ENCODE data around the gene RGL1.

The RGL1 gene

DNA sequence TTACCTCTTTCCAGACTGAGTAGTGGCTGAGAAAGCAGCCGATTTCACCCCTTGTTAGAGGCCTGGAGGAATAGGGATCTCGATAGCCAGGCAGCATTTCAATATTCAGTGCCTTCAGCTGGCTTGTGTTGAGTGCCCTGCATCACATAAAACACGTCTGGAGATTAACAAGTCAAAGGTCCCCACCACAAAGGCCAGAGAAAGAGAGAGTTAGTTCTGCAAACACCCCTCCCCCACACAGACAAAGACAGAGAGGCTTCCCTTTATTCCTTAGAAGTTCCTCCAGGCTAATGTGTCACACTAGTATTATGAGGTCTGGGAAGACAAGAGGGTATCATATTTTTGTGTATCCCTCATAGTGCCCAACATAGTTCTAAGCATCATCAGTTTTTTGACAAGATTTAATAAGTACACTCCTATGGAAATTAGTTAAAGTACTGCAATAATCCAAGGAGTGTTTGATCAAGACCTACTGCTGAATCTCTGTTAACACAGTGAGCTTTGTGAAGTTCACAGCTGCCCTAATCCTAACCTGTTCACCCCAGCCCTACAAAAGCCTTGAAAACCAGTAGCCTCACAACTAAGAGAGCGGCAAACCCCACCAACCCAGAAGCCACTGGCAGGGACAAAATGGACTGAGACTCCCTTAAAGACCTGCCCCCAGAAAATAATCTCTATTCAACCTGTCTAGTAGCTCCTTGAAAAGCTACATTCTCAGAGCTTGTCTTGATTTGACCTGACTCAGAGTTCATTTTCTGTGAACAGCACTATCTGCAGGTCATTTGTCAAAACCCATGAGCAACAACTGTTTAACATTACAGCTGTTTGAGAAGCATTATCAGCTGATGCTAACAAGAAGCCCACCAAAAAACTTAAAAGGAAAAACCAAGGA, 140.8 kb downstream of the RGL1 start:
- H3K4me3 ChIP-seq (ENCODE audit: low read depth, low read length): no peak overlapping the region

DNA sequence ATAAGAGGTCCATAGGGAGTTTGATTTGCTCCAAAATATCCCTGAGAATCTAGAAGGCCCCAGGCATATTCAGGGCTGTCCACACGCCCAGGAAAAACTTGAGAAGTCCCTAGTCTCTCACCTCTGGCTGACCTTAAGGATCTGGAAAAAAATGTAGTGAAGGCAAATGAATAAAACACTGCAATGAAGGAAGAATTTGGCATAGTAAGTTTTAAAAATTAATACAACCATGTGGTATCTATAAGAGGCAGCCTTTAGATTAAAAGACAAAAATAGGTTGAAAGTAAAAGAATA, 141.3 kb downstream of the RGL1 start:
- no peak overlapping the region for H3K4me3 ChIP-seq (ENCODE audit: low read depth, low read length)

DNA sequence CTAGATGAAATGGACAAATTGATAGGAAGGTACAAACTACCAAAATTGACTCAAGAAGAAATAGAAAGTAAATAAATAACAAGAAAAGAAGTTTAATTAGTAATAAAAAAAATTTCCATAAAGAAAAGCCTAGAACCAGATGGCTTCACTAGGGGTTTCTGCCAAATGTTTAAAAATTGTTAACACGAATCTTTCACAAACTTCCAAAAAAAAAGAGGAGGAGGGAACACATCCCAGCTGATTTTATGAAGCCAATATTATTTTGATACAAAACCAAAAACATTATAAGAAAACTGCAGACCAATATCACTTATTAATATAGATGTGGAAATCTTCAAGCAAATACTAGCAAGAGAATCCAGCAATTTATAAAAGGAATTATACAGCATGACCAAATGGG, 143.1 kb downstream of the RGL1 start:
- H3K4me3 ChIP-seq (ENCODE audit: low read depth, low read length): no peak overlapping the region

DNA sequence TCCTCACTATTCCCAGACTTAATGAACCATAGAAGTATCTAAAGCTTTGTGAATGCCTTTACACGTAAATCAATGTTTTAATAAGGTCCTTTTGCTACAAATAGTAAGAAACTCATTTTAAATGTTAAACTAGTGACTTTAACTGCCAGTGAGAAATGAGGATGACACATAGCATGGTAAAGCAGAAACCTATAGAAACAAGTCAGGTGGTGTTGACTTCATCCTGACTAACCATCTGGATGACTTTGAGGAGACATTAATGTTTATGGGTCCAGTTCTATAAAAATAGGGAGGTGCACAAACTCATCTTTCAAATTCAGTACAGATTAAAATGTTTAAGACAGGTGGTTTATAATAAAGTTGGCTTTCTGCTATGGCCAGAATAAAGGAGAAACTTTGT, 147.2 kb downstream of the RGL1 start:
- H3K4me3 ChIP-seq (ENCODE audit: low read depth, low read length): no peak overlapping the region

DNA sequence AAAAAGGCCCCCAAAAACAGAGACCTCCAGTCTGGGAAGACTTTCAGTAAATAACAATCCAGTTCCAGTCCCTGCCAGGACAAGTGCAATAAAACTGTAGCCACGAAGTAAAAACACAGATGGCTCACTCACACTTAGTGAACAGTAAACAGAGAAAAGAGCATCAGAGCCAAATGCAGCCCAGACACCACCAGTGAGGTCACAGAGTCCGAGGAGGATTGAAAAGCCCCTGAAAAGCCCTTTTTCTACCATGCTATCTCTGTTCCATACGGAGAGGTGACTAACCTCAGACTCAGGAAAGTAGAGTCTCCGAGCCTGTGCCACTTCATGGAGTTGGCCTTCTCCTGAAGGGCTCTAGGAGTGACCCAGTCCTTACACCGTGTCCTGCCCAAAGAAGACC, 148.1 kb downstream of the RGL1 start:
- no peak overlapping the region for H3K4me3 ChIP-seq (ENCODE audit: low read depth, low read length)

DNA sequence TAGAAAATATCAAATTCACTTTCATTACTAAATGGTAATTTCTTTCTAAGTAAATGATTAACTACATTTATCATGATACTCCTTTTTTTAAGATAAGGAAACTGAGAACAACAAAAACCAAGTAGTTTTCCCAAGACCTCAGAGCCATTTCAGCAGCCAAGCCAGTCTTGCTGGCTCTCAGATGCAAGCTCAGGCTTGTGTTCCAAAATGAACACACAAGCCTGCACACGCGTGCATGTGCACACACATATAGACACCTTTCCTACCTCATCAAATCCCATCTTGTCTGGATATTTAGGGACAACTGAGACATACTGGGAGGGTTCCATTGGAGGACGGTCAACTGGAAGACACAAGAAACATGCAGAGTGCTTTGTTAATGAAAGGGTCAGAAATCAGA, 149.6 kb downstream of the RGL1 start:
- H3K4me3 ChIP-seq (ENCODE audit: low read depth, low read length): no peak overlapping the region

DNA sequence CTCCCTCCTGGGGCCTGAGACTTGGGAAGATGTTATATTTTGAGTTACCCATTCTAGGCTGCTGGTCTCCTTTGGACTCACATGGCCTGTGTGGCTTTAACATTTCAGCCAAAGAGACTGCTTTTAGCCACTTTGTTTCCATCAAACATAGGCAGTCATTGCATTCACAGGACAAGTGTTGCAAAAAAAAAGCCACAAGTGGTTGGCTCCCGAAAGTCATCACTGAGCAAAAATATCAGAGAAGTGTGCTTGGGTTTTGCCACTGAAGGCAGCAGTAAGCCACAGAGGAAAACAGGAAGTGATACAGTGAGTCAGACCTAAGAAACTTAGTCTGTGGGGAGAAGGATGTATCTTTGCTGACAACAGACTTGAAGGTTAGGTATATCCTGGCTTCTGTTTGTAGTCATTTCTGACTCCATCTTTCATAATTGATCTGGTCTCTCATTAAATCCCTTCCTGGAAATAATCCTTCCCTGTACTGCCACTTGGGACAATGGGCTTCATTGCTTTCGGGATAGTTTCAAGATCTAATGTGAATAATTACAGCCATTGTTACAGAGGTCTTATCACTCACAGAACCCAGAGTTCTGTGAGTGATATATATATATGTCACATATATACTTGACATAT, 151.8 kb downstream of the RGL1 start:
- no peak overlapping the region for H3K4me3 ChIP-seq (ENCODE audit: low read depth, low read length)

DNA sequence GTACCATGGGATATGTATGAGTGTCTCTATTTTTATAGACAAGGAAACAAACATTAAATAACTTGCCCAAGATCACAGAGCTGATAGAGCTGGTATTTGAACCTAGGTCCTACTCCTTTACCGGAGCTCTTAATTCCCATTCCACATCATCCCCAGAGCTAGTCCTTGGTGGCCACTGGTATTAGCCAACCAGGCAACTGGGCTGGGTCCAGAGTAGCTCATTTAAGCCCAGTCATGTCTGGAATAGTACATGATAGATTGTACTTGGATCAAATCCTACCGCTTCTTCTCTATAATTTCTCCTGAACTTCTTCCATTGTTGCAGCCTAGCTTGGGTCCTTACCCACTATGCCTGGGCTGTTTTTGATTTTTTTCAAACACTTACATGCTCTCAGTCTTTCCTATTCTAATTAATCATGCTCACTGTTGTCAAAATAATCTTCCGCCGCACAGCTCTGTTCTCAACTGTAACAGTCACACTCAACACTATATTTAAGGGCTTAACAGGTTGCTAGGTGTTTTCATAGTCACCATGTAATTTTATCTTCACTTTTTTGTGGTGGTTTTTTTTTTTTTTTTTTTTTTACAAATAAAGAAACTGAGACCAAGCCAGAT, 152.4 kb downstream of the RGL1 start:
- no peak overlapping the region for H3K4me3 ChIP-seq (ENCODE audit: low read depth, low read length)

DNA sequence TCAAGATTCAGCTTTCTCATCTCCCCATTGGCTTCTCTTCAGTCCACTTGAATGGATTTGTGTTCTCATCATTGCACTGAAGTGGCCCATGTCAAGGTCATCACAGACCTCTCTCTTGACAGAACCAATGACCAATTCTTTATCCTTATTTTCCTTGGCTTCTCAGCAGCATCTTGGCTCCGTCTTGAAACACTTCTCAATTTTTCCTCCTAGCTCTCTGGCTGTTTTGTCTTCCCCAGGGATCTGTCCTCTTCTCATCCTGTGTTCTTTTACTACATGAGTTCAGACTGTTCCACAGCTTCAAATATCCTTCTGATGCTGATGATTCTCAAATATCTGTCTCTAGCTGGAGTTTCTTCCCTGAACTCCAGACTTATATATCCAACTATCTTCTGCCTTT, 154.0 kb downstream of the RGL1 start:
- no peak overlapping the region for H3K4me3 ChIP-seq (ENCODE audit: low read depth, low read length)

DNA sequence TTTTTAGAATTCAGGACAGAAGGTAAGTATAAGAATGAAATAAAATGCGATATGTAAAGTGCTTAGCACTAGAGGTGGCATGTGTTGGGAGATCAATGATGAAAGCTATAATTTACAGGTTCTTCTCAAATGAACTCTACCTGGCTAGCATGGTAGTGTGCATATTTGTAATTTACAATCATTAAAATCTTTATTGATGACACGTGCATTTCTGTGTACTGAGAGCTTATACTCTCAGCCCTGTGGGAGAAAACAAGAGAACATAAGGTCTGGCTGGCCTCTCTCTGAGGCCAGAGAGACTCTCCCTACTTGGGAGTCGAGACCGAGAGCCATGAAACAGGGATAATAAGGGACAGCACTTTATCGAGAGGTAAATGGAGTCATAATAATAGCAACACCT, 156.2 kb downstream of the RGL1 start:
- no peak overlapping the region for H3K4me3 ChIP-seq (ENCODE audit: low read depth, low read length)

DNA sequence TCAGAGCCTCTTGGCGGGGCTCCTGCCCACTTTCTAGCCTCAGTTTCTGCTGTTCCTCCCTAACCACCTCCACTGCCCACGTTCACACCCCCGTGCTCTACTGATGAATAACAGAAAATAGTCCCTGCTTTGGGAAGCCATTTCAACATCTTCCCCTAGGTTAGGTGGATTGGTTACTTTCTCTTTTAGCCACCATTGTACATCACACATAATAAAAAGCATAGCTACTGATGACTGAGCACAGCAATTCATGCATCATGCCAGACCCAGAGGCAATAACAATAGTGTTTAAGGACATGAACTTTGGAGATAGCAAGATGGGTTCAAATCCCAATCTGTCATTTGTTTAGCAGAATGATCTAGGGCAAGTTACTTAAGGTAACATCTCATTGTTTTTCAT, 158.0 kb downstream of the RGL1 start:
- H3K4me3 ChIP-seq (ENCODE audit: low read depth, low read length): no peak overlapping the region

DNA sequence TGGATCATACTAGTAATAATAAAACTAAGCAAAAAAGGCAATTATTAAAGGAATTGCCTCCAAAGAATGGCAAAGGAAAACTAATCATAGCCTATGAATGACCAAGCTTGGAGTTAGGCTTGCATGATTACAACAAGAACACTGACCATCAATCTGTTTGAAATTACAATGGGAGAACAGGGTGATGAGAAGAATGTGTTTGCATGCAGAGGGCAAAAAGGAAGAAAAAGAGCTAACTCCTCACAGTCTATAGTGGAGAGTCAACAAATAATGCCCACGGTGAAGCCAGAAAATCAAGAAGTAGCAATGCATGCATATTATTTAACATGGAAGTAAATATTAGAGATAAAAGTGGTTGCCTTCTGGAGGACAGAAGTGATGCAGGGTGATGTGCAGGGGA, 160.8 kb downstream of the RGL1 start:
- no peak overlapping the region for H3K4me3 ChIP-seq (ENCODE audit: low read depth, low read length)

DNA sequence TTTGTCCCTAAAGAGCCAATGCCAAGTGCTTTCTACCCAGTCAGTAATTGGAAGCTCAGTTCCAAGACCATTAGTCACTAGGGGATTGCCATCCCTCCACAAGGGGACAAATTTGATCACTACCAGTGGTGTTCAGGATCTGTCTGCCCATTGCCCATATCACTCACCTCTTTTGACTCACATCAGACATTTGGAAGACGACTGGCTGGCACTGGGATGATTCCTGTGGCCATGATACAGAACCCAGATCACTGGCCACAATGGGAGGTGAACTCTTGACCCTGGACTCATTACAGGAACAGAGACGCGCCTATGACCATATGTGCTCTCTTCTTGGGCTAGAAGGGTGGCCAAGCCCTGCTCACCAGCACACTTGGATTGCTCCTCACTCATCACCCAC, 161.6 kb downstream of the RGL1 start:
- H3K4me3 ChIP-seq (ENCODE audit: low read depth, low read length): no peak overlapping the region

DNA sequence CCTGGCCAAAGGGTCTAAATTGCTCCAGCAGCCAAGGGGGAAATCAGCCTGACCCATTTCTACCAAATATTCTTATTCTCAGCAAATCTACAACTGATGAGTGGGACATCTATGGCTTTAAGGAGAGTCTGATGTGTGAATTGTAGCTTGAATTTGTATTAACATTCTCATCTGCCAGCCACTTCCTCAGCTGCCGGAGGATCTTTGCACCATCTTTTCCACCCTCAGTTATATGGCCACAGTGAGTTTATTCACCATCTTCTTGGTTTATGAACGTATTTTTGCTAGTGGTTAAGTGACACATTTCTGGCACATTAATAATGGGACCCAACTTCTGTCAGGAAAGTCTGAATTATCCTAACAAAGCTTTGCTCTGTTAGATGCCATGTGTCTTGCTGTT, 163.0 kb downstream of the RGL1 start:
- H3K4me3 ChIP-seq (ENCODE audit: low read depth, low read length): no peak overlapping the region

DNA sequence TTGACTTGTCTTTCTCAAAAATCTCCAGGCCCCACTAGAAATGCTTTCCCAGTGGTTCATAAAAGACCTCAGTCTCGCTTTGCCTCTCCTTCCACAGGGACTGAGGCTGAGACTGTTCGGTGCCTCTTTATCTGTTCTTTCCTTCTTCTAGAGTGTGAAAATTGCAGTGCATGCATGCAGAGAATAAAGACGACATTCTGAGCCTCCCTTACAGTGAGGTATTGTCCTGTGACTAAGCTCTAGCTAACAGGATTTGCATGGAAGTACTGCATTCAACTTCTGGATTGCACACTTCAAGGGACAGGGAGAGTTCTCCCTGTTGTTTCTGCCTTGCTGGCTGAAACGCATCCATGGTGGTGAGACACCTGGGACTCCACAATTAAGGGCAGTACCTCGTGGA, 163.5 kb downstream of the RGL1 start:
- H3K4me3 ChIP-seq (ENCODE audit: low read depth, low read length): no peak overlapping the region

DNA sequence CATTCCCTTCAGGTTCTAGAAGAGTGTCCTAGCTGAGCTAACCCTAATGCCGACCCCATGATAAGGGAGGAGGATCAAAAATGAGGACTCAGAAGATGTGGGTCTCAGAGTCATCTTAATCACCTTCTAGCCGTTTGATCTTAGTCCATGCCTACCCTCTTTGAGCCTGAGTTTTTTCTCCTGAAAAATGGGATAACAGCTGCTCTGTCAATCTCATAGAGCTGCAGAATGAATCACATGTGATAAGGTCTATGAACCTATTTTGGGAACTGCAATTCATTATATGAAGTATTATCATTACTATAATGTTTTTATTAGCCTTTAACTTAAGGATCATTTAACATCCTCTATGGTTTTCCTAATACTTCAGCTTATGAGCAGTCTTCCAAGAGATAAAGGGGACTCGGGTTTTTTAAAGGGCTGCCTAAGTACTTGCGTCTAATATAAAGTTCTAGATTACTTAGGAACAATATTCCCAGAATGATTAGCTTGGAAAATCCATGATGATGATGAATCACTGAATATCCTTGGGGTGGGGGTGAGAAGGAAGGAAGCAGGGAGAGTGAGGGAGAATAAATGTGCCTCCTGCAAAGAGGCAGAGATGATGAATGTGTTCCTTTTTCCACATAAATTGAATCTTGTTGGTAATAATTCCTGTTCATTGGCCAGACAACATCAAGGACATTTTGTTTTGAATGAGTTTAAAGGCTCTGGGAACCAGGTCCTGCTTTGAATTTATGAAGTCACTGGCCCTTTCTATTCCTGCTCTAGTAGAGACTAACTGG, 165.8 kb downstream of the RGL1 start:
- no peak overlapping the region for H3K4me3 ChIP-seq (ENCODE audit: low read depth, low read length)

DNA sequence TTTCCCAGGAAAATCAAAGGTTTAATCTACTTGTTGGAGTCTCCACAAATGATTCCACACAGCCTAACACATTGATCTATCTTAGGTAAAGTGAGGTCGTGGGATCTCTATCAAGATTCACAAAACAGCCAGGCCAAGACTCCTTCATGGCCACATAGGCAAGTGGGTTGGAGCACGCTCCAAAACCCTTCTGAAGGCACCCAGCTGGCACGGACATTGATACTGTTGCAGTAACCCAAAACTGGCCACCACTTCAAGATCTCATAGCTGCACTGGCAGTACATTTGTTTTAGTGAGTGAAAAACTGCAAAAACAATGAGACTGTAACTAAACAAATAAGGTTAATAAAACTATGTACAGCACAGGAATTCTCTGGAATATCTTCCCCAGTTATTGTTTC, 170.7 kb downstream of the RGL1 start:
- H3K4me3 ChIP-seq (ENCODE audit: low read depth, low read length): no peak overlapping the region

DNA sequence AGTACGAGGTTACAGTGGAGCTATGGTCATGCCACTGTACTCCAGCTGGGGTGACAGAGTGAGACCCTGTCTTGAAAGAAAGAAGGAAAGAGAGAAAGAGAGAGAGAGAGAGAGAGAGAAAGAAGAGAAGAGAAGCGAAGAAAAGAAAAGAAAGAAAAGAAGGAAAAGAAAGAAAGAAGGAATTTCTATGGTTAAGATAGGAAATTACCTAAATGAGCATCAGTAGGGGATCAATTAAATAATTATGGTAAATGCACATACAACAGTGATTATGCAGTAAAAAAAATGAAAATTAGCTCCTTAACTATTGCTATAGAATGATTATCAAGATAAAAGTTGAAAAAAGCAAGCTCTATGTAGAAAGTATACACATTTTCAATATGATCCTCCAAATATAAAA, 172.8 kb downstream of the RGL1 start:
- H3K4me3 ChIP-seq (ENCODE audit: low read depth, low read length): no peak overlapping the region

All from iPS-11a (cell line).